ENCODE results near the gene NAA50. TPM values are rescaled to one million over a fixed set of nuclear protein-coding genes. Genes with fewer than 3 reads are reported as not detected.

The NAA50 gene
- total RNA-seq, 5 donors from 2014 or later (not counting 1 experiment from before 2014, with no cell fraction given): 49.0 to 67.1 (median 61.8) TPM

GRCh38 chr3:113677737-113678136 is 68.3 kb downstream of the NAA50 start:
- no peak overlapping the region for H3K27ac ChIP-seq (ENCODE audit: low read length)
- H3K36me3 ChIP-seq (ENCODE audit: control insufficient read depth in 2 of 2, extremely low read depth in 1 of 2, insufficient read depth in 1 of 2, low read length in 1 of 2): peaks cover 0 to 27% of the 10 kb centered on the region in 2 donors
- no peak overlapping the region for H3K4me3 ChIP-seq (ENCODE audit: control insufficient read depth in 1 of 2, extremely low read depth in 1 of 2, low read length in 1 of 2)
- H3K27me3 ChIP-seq (replicated peaks in 1 of 2; ENCODE audit: control insufficient read depth in 2 of 2, extremely low read depth in 1 of 2, insufficient read depth in 2 of 2, low read length in 1 of 2): no peaks in the 10 kb centered on the region
- ChIA-PET CTCF (no interaction called here), POLR2A (interaction anchor here in 1 of 2 donors (0.6 kb wide), 1 partner anchor 44 kb away, joined by 3 read pairs; no protein-coding TSS in a partner anchor)
- H3K36me3 Mint-ChIP-seq: peaks cover 35% of the 10 kb centered on the region
- no peak overlapping the region for H3K4me3 Mint-ChIP-seq
- no peaks in the 10 kb centered on the region for H3K9me3 ChIP-seq
- H3K9me3 Mint-ChIP-seq: no peaks in the 10 kb centered on the region
- DNase-seq (no peak), ATAC-seq (replicated peaks in 1 of 4) (no peak)
- H3K27me3 Mint-ChIP-seq: no peaks in the 10 kb centered on the region
- H3K27ac Mint-ChIP-seq: no peak overlapping the region
- WGBS (ENCODE audit: insufficient coverage): no CpG with 5 or more reads among the region's 1 CpG
- H3K4me1 Mint-ChIP-seq: peaks cover 6 to 11% (median 6%) of the 10 kb centered on the region in 3 donors
- H3K4me1 ChIP-seq (ENCODE audit: control insufficient read depth in 1 of 2, extremely low read depth in 1 of 2, insufficient read depth in 2 of 2, low read length in 2 of 2): no peaks in the 10 kb centered on the region

GRCh38 chr3:113676261-113676660 is 69.8 kb downstream of the NAA50 start:
- ChIA-PET CTCF (no interaction called here), POLR2A (interaction anchor here in 1 of 2 donors (0.5 kb wide), 1 partner anchor 51 kb away, joined by 3 read pairs; no protein-coding TSS in a partner anchor)
- ATAC-seq (replicated peaks in 1 of 4): no peak
- Histone ChIP-seq H3K4me3 (ENCODE audit: control insufficient read depth in 1 of 2, extremely low read depth in 1 of 2, low read length in 1 of 2) (no peak overlapping the region), H3K27me3 (replicated peaks in 1 of 2; ENCODE audit: control insufficient read depth in 2 of 2, extremely low read depth in 1 of 2, insufficient read depth in 2 of 2, low read length in 1 of 2) (no peaks in the 10 kb centered on the region), H3K27ac (ENCODE audit: low read length) (no peak overlapping the region), H3K9me3 (no peaks in the 10 kb centered on the region), H3K36me3 (ENCODE audit: control insufficient read depth in 2 of 2, extremely low read depth in 1 of 2, insufficient read depth in 1 of 2, low read length in 1 of 2) (peaks cover 0 to 30% of the 10 kb centered on the region in 2 donors), H3K4me1 (ENCODE audit: control insufficient read depth in 1 of 2, extremely low read depth in 1 of 2, insufficient read depth in 2 of 2, low read length in 2 of 2) (no peaks in the 10 kb centered on the region)
- Mint-ChIP-seq H3K4me1 (peaks cover 5 to 11% (median 7%) of the 10 kb centered on the region in 3 donors), H3K4me3 (no peak overlapping the region), H3K27ac (peak overlapping the region in 1 of 2 donors; percentile 72), H3K9me3 (no peaks in the 10 kb centered on the region), H3K36me3 (peaks cover 39% of the 10 kb centered on the region), H3K27me3 (no peaks in the 10 kb centered on the region)
- DNase-seq: no peak
- no CpG with 5 or more reads among the region's 3 CpGs for WGBS (ENCODE audit: insufficient coverage)

GRCh38 chr3:113673593-113673992 is 72.5 kb downstream of the NAA50 start:
- Mint-ChIP-seq H3K4me3 (no peak overlapping the region), H3K27ac (no peak overlapping the region), H3K4me1 (peaks cover 8 to 19% (median 18%) of the 10 kb centered on the region in 3 donors), H3K9me3 (no peaks in the 10 kb centered on the region), H3K27me3 (no peaks in the 10 kb centered on the region), H3K36me3 (peaks cover 53% of the 10 kb centered on the region)
- ChIA-PET POLR2A (interaction anchor here in 1 of 2 donors (0.5 kb wide), 1 partner anchor 1229 kb away, joined by 3 read pairs; no protein-coding TSS in a partner anchor), CTCF (no interaction called here)
- no peak overlapping the region for H3K27ac ChIP-seq (ENCODE audit: low read length)
- no peaks in the 10 kb centered on the region for H3K4me1 ChIP-seq (ENCODE audit: control insufficient read depth in 1 of 2, extremely low read depth in 1 of 2, insufficient read depth in 2 of 2, low read length in 2 of 2)
- H3K36me3 ChIP-seq (ENCODE audit: control insufficient read depth in 2 of 2, extremely low read depth in 1 of 2, insufficient read depth in 1 of 2, low read length in 1 of 2): peaks cover 0 to 32% of the 10 kb centered on the region in 2 donors
- ATAC-seq (replicated peaks in 1 of 4) (no peak), DNase-seq (no peak)
- H3K4me3 ChIP-seq (ENCODE audit: control insufficient read depth in 1 of 2, extremely low read depth in 1 of 2, low read length in 1 of 2): no peak overlapping the region
- H3K27me3 ChIP-seq (replicated peaks in 1 of 2; ENCODE audit: control insufficient read depth in 2 of 2, extremely low read depth in 1 of 2, insufficient read depth in 2 of 2, low read length in 1 of 2): no peaks in the 10 kb centered on the region
- 100% methylated on average over 3 of the region's 4 CpGs for WGBS (ENCODE audit: insufficient coverage)
- H3K9me3 ChIP-seq: no peaks in the 10 kb centered on the region

DNA sequence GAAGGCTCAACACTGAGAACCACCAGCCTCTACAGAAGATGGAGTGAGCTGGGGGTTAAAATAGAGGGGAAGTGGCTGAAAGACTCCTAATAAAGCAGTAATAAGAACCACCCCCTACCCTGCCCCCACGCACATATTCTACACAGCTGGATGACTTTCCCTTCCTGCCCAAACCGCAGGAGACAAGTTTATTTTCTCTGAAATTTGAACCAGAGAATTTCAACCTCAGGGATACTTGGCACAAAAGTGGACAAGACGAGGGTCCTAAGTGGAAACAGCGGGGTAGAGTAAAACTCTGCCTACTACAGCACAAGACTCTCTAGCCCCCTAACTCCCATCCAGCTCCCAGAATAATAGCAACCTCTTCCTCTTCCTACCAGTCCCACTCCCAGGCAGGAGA is 78.0 kb downstream of the NAA50 start:
- H3K4me3 Mint-ChIP-seq: no peak overlapping the region
- ChIA-PET POLR2A (no interaction called here), CTCF (interaction anchor here (0.6 to 1.1 kb wide), 4 partner anchors 10 to 1600 kb away, joined by 3 to 4 read pairs (median 4); no protein-coding TSS in a partner anchor)
- 75% methylated on average over 2 of the region's 4 CpGs for WGBS (ENCODE audit: insufficient coverage)
- ATAC-seq (replicated peaks in 1 of 4) (no peak), DNase-seq (no peak)
- peaks cover 0 to 26% of the 10 kb centered on the region in 2 donors for H3K36me3 ChIP-seq (ENCODE audit: control insufficient read depth in 2 of 2, extremely low read depth in 1 of 2, insufficient read depth in 1 of 2, low read length in 1 of 2)
- H3K4me3 ChIP-seq (ENCODE audit: control insufficient read depth in 1 of 2, extremely low read depth in 1 of 2, low read length in 1 of 2): no peak overlapping the region
- H3K4me1 Mint-ChIP-seq: peaks cover 24 to 39% (median 28%) of the 10 kb centered on the region in 3 donors
- H3K9me3 Mint-ChIP-seq: no peaks in the 10 kb centered on the region
- H3K36me3 Mint-ChIP-seq: peaks cover 63% of the 10 kb centered on the region
- H3K27me3 Mint-ChIP-seq: no peaks in the 10 kb centered on the region
- peaks cover 0 to 4% of the 10 kb centered on the region in 2 experiments for H3K4me1 ChIP-seq (ENCODE audit: control insufficient read depth in 1 of 2, extremely low read depth in 1 of 2, insufficient read depth in 2 of 2, low read length in 2 of 2)
- no peaks in the 10 kb centered on the region for H3K27me3 ChIP-seq (replicated peaks in 1 of 2; ENCODE audit: control insufficient read depth in 2 of 2, extremely low read depth in 1 of 2, insufficient read depth in 2 of 2, low read length in 1 of 2)
- H3K27ac ChIP-seq (ENCODE audit: low read length): no peak overlapping the region
- H3K27ac Mint-ChIP-seq: peak overlapping the region in 1 of 2 donors; percentile 6
- no peaks in the 10 kb centered on the region for H3K9me3 ChIP-seq

Other genes starting within 250 kb of the NAA50 start
- 10 to 100 TPM; 19.3 to 29.3 (median 21.7) TPM for gene SPICE1, start 231.1 kb downstream of the NAA50 start, total RNA-seq
- 10 to 100 TPM; 44.9 to 75.5 (median 48.7) TPM for gene SIDT1, start 213.7 kb downstream of the NAA50 start, total RNA-seq
- gene USF3, start 49.6 kb downstream of the NAA50 start, total RNA-seq: 10 to 100 TPM; 16.9 to 31.7 (median 22.1) TPM
- gene ATP6V1A, start 786 bp upstream of the NAA50 start, total RNA-seq: 10 to 100 TPM; 14.9 to 23.7 (median 17.8) TPM
- 1 to 10 TPM in 4 of 5 donors, under 1 TPM in 1; 0.43 to 2.7 (median 1.4) TPM for gene GRAMD1C, start 92.5 kb upstream of the NAA50 start, total RNA-seq
- gene ZDHHC23, start 201.8 kb upstream of the NAA50 start, total RNA-seq: 1 to 10 TPM; 4.4 to 7.2 (median 5.4) TPM